RCC 7860 (cell line): ENCODE results near the gene SLC38A1.
"Not testable (repeated sequence)": the region's sequence is repeated elsewhere in the genome, so short reads cannot be mapped to it uniquely, and the experiment has no call there.

Experiments
- DNase-seq: peaks from one replicate; pipeline ENCODE4 v3.0.0-alpha.2; 2015; ENCODE audit warnings: low spot score
- FAIRE-seq: peaks from 2 replicates; lab custom pipeline; 2012; peaks lifted over from hg19 to GRCh38; lab: Jason Lieb, UNC

SLC38A1 gene

GRCh38 chr12:46268583-46269428 is at the start of gene SLC38A1:
TSS of gene SLC38A1 (minus strand) at chr12:46269043. CDS start at chr12:46239800, 29,243 bp downstream.
- FAIRE-seq = no peak
- DNase-seq = peak; percentile 76

DNA sequence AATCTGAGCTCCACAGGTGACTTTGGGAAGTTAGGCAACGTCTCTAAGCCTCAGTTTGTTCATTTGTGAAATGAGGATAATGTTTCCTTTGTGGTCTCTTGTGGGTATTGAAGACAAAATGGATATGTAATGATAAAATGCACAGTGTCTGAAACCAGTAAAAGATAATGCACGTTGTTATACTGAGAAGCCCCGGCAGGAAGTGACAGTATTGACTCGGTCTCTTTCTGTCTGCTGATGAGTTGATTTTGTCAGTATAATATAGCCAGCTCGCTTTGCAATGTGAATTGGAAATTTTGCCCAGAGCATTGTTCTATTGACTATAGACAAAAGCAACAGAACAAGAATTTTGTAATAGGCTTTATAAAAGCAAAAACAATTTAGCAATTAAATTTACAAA is 49.2 kb upstream of the SLC38A1 start:
- FAIRE-seq (no peak), DNase-seq (no peak)

- FAIRE-seq = no peak
- no peak for DNase-seq
Observed at GRCh38 chr12:46304070-46304469, 35.2 kb upstream of the SLC38A1 start.

- DNase-seq (no peak), FAIRE-seq (no peak)
Observed at GRCh38 chr12:46303039-46303666, 34.3 kb upstream of the SLC38A1 start.

- DNase-seq = no peak
- FAIRE-seq = no peak
Observed at GRCh38 chr12:46300910-46301309, 32.1 kb upstream of the SLC38A1 start.

DNA sequence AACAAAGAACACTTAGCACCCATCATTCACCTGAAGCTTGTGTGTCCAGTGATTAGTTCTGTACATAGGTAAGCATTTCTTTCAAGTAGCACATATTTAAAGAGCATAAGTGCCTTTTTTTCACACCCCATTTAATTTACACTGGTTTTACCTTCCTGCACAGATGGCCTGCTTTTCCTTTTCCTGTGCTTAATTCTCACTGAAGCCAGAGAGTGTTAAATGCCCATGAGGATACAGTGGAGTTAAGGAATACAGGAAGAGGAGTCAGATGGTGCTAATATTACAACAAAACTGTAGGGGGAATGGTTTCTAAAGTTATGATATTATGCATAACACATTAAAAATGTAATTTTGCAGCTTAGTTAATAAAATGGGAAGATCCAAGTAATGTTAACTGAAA is 31.0 kb upstream of the SLC38A1 start:
- no peak for FAIRE-seq
- DNase-seq = no peak

- DNase-seq (no peak), FAIRE-seq (no peak)
Observed at GRCh38 chr12:46298261-46298660, 29.4 kb upstream of the SLC38A1 start.

DNA sequence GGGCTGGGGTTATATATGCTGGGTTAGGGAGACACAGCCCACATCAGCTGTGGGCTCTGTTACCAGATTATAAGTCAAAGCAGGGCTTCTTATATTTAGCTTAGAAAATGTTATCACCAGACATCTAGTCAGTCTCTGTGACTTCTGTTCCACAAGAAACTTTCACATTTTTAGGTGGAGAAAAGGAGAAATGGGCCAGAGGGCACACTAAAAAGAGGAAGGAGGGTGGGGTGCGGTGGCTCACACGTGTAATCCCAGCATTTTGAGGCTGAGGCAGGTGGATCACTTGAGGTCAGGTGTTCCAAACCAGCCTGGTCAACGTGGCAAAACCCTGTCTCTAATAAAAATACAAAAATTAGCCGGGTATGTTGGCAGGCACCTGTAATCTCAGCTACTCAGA is 28.0 kb upstream of the SLC38A1 start:
- no peak for FAIRE-seq

GRCh38 chr12:46292754-46293402 is 24.0 kb upstream of the SLC38A1 start:
- FAIRE-seq = no peak
- no peak for DNase-seq

More for the DNA sequence above, 28.0 kb upstream of the SLC38A1 start:
- DNase-seq = no peak

DNA sequence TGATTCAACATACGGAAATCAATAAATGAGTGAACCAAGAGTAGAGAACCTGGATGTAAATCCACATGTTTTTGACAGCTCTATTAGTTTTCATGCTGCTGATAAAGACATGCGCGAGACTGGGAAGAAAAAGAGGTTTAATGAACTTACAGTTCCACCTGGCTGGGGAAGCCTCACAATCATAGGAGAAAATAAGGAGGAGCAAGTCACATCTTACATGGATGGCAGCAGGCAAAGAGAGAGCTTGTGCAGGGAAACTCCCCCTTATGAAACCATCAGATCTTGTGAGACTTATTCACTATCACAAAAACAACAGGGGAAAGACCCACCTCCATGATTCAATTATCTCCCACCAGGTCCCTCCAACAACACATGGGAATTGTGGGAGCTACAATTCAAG is 23.1 kb upstream of the SLC38A1 start:
- not testable (repeated sequence) for FAIRE-seq, DNase-seq

GRCh38 chr12:46285177-46285576 is 16.3 kb upstream of the SLC38A1 start:
- not testable (repeated sequence) for DNase-seq, FAIRE-seq

- FAIRE-seq = no peak
Observed at GRCh38 chr12:46282829-46283228, 14.0 kb upstream of the SLC38A1 start.

GRCh38 chr12:46276756-46277155 is 7.9 kb upstream of the SLC38A1 start:
- FAIRE-seq (no peak), DNase-seq (no peak)

More at GRCh38 chr12:46282829-46283228, 14.0 kb upstream of the SLC38A1 start:
- no peak for DNase-seq

- FAIRE-seq (no peak), DNase-seq (no peak)
Observed at GRCh38 chr12:46271863-46272262, 3.0 kb upstream of the SLC38A1 start.

GRCh38 chr12:46269429-46270241 is 792 bp upstream of the SLC38A1 start:
- DNase-seq = peak; percentile 32

GRCh38 chr12:46267825-46268582 is 839 bp downstream of the SLC38A1 start:
- FAIRE-seq (no peak), DNase-seq (peak; percentile 10)

More at GRCh38 chr12:46269429-46270241, 792 bp upstream of the SLC38A1 start:
- no peak for FAIRE-seq

- FAIRE-seq = no peak
- no peak for DNase-seq
Observed at GRCh38 chr12:46267575-46267824, 1.3 kb downstream of the SLC38A1 start.

DNA sequence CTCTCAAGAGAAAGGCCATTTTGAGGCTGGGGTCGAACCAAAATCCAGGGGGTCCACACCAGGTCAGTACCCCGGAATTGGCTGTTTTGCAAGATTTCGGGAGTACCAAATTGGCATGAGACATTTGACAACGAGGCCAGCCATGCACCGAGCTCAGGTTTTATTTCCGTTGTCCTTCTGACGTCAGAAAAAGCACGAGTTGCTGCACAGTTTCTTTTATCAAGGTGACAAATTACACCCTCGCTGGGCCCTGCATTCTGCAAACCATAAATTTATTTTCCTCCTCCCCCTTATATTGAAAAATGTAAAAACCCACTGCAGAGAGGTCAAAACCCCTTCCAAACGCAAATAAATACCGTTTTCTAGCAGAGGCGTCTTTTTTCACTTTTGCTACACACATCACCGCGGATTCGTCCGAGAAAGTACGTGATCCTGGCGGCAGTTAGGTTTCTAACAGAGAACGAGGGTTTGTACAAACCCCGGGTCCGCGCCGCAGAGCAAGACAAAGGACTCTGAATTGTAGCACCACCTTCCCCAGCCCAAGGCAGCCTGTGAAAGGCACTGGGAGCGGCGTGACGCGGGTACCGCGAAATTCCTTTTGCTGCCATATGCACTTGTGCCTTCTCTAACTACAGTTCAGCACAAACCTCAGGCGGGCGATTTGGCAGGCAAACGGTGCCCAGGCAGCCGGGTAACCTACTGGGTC is 1.8 kb downstream of the SLC38A1 start:
- peak; percentile 8 for DNase-seq
- FAIRE-seq = no peak

GRCh38 chr12:46266382-46266791 is 2.5 kb downstream of the SLC38A1 start:
- no peak for FAIRE-seq
- DNase-seq = no peak

DNA sequence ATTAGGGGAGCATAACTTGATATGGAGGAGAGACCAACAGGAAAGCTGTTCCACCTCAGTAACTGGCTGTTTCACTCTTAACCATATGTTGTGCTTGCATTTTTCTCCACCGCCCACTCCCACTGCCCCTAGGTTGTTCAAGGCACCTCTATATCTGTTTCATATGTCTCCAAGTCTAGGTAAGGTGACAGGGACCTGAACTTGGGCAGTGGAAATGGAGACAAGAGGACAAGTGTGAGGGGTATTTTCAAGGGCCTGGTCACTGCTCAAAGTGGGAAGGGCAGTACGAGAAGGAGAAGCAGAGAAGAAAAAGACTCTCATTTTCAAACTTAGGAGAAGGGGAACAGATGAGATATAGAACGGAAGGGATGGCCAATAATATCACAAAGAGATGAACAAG is 3.1 kb downstream of the SLC38A1 start:
- FAIRE-seq (no peak), DNase-seq (no peak)
